ENCODE data around the gene PPP1R17. TPM values are rescaled to one million over a fixed set of nuclear protein-coding genes. Genes with fewer than 3 reads are reported as not detected.

Gene PPP1R17
- total RNA-seq, 1 donor from 2014 or later = not detected

GRCh38 chr7:31699050-31699449, 12.0 kb downstream of the PPP1R17 start:
- DNase-seq (ENCODE audit: low read depth, low spot score) = no peak

- DNase-seq (ENCODE audit: low read depth, low spot score) = no peak
These were observed 15.3 kb downstream of the PPP1R17 start for GRCh38 chr7:31702354-31702753.

DNA sequence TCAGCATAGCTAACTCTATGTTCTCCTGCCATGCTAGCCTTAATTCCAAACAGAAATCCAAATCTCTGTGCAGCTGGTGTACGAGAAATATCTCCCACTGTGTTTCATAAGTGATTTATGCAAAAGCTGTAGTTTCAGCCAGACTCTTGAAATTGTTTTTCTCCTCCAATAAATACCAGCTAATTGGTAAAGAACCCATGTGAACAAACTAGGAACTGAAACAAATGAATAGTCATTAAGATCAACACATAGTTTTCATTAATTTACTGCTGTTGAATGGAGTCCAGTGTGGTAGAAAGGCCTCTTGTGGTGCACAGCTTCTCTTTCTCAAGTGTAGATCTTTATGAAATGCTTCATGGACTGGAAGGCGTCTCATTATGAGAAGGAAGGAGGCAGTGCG, 18.4 kb downstream of the PPP1R17 start:
- no peak for DNase-seq (ENCODE audit: low read depth, low spot score)

GRCh38 chr7:31707089-31707488, 20.1 kb downstream of the PPP1R17 start:
- DNase-seq (ENCODE audit: low read depth, low spot score) = no peak

- no peak for DNase-seq (ENCODE audit: low read depth, low spot score)
These were observed 23.2 kb downstream of the PPP1R17 start for GRCh38 chr7:31710171-31710570.

- no peak for DNase-seq (ENCODE audit: low read depth, low spot score)
These were observed 29.3 kb downstream of the PPP1R17 start for GRCh38 chr7:31716355-31716754.

DNA sequence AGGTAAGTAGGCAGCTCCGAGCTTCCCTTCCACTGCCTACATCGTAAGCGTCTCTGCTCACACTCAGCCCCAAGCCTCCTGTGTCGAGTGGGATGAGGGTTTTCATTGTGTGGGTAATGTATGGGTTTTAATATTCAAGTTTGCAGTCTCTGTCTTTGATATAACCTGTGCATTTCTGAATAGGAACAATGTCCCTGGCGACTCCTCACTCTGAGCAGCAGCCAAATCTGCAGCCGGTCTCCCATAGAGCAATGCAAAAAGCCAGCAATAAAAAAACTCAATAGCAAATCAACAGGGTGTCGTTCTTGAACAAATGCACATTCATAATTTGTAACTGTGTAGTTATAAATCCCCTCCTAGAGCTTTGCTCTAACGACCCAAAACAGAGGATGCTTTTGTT, 33.4 kb downstream of the PPP1R17 start:
- no peak for DNase-seq (ENCODE audit: low read depth, low spot score)

DNA sequence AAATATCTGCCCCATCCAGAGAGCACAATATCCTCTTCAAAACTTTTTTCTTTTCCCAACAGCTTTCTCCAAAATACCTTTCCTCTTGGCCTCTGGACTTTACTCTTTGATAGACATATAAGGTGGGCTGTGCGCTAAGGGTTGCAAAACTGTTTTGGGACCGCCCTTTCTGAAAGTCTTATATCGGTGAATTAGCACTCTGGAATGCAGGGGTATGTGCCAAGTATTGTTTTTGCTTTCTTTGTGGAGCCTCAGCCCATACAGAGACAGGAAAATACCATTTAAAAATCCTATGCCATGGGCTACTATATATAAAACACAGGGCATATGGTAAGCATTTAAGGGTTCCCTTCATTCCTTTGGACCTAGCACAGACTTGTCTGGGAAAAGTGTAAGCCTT, 37.7 kb downstream of the PPP1R17 start:
- DNase-seq (ENCODE audit: low read depth, low spot score) = no peak

DNA sequence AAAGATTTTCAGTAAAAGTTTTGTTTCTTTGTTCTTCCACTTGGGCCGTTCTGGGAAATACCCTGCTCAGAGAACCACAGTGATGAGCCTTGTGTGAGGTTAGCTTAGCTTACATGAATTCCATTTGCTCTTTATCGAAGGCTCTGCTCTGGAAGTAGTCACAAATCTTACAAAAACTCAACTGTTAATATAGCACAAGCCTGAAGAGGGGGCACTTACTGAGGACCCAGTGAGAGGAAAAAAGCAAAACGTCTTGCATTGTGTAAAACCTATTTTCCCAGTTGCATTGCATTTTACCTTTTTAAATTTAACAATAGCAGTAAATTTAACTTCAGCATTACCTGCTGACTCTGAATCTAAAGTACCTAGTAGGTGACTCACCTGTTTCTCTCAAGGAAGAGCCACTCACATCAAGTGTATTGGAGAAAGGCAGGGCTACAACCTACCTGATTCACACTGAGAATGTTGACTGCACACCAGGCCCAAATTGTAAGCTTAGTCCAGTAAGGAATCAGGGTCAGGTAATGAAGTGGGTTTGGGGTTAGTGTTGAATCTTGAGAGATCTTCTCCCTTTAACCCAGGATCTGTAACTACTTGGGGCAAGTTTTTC, 42.3 kb downstream of the PPP1R17 start:
- DNase-seq (ENCODE audit: low read depth, low spot score) = no peak

DNA sequence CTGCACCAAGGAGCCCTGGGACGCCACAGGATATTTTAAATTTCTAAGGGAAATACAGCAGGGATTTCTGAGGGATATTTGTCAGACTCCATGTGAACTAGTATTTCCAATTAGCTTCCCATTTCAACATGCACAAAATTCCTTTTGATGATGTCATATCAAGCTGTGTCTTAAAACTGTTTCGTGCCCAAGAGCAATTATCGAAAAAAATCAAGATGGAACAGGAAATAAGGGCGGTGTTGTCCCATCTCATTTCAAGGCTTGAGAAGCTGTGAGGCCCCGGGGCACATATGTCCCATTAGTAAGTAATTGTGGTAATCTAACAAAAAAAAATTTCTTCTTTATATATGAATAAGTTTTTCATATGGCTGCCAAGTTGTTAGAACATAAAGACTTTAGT, 47.4 kb downstream of the PPP1R17 start:
- no peak for DNase-seq (ENCODE audit: low read depth, low spot score)

DNA sequence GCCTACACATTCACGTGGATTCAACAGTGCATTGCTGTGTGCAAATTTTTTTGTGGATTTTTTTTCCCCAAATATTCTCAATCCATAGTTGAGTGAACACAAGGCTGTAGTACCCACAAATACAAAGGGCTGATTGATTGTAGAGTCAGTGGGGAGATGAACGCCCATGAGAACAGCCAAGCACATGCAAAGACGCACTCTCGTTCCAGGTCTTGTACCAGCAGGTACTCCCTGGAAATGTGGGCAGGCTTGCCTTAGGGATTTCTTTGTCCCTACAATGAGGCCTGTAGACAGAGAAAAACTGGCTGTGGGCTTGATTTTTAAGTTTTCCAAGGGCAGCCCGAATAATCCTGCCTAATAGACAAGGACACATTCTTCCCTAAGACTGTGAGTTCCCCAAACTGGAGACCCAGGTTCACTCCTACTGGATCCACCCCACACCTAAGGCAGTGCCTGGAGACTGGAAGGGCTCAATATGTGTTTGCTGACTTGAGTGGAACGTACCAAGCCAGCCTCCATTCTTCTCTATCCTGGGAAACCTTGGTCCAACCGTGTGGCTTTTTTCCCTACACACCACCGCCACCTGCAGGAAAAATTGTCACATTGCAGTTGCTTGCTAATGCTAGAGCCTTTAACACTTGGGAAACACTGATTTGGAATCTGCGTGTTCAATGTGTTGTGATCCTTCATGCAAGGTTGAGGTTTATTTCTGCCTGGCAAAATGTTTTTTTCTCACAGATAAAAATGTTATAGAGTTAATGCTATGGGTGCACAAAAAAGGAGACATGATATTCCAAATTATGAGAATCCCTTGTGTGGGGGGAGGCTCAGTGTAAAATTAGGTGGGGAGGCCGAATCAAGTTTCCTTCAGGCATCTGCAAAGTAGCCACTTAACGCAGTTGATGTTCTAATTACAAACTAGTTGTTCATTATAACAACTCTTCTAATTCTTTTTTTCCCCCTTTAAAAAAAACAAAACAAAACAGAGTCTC, 49.3 kb downstream of the PPP1R17 start:
- peak; percentile 26 for DNase-seq (ENCODE audit: low read depth, low spot score)

GRCh38 chr7:31741852-31742251, 54.8 kb downstream of the PPP1R17 start:
- no peak for DNase-seq (ENCODE audit: low read depth, low spot score)

DNA sequence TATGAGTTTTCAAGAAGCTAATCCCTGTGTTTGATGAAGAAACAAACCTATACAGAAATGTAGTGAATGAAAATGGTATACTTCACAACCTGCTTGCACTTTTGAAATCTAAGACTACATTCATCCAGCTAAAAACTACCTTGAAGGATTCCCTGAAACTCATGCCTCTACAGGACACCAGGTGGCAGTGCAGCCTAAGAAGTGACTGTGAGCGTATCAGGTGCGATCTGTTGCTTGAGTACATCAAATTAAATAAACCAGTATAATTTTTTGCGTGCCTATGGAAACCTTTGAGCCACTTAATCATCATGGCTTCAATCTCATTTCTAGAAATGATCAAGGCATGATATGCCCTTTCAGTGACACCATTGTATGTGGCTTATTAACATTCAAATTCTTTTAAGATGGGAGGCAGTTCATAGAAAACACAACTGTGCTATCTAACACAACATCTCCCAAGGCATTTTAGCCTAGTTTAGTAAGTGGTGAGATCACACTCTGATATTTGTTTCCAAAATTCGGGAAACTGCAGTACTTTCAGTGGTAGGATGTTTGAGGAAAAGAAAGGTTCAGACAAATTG, 57.4 kb downstream of the PPP1R17 start:
- DNase-seq (ENCODE audit: low read depth, low spot score) = peak; percentile 29

GRCh38 chr7:31747553-31747952, 60.5 kb downstream of the PPP1R17 start:
- no peak for DNase-seq (ENCODE audit: low read depth, low spot score)

DNA sequence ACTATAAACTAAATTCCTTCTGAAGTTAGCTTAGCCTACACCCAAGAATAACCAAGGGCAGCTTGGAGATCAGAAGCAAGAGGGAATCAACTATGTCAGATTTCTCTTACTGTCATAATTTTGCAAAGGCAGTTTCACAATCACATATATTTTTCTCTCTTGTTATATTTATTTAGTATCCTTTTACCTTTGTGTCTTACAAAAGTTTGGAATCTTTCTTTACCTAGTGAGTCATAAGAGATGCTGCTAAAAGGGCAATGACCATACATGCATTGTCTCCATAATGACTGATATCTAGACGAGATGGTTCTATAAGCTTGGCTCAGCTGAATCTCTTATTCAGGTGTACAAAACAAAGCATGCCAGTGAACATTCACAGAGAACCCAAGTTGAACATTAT, 61.1 kb downstream of the PPP1R17 start:
- no peak for DNase-seq (ENCODE audit: low read depth, low spot score)

GRCh38 chr7:31751726-31752125, 64.7 kb downstream of the PPP1R17 start:
- DNase-seq (ENCODE audit: low read depth, low spot score) = no peak

Other genes with a start within 250 kb of the PPP1R17 start
- gene ITPRID1, start 173.1 kb upstream of the PPP1R17 start, total RNA-seq = not detected in 2 replicates